HL-60 (cell line): Measurements from ENCODE around the gene IPO13.

Experiments used
- DNase-seq, 2 experiments: peaks; one replicate each; pipeline ENCODE4 v3.0.0-alpha.2; 2010 to 2020; ENCODE audit warnings: low read depth in 1 of 2, low spot score in 1 of 2
- H3K27ac ChIP-seq: fragments of 250-450 bp; sonication (Bioruptor Pico); replicated peaks from 2 replicates; pipeline ENCODE4 v1.5.1; 2020; ENCODE audit warnings: mild to moderate bottlenecking, moderate library complexity
- H3K27me3 ChIP-seq: fragments of 250-450 bp; sonication (Bioruptor Pico); 2 replicates; pipeline ENCODE4 v1.5.1; 2021; ENCODE audit warnings: mild to moderate bottlenecking, moderate library complexity; ENCODE audit not compliant: insufficient read depth, poor library complexity, severe bottlenecking
- H3K4me3 ChIP-seq: replicated peaks from 2 replicates; pipeline ENCODE4 v1.5.1; 2011; ENCODE audit warnings: mild to moderate bottlenecking, control low read depth, low read length; ENCODE audit not compliant: insufficient read depth
- GABPA ChIP-seq: IDR thresholded peaks from 2 replicates; pipeline ENCODE4 v1.6.1; 2012; ENCODE audit warnings: low read depth
- POLR2AphosphoS5 ChIP-seq: IDR thresholded peaks from 2 replicates; pipeline ENCODE4 v1.6.1; 2012; ENCODE audit warnings: low read depth
- REST ChIP-seq: IDR thresholded peaks from 2 replicates; pipeline ENCODE4 v1.6.1; 2012; ENCODE audit warnings: low read depth; ENCODE audit not compliant: insufficient replicate concordance
- SPI1 ChIP-seq: IDR thresholded peaks from 2 replicates; pipeline ENCODE4 v1.6.1; 2012; ENCODE audit warnings: low read depth, mild to moderate bottlenecking, borderline replicate concordance
- long read RNA-seq: library from polyadenylated mRNA; unstranded; transcript quantifications from one replicate; pipeline ENCODE4 v2.0.0, GENCODE V29; 2020
- TF ChIP-seq, protein P1 (sequence below): IDR thresholded peaks from one replicate; pipeline ENCODE4 v1.5.1; 2011; ENCODE audit warnings: low read length, control low read depth, inconsistent platforms; ENCODE audit not compliant: insufficient read depth

IPO13 gene, protein sequence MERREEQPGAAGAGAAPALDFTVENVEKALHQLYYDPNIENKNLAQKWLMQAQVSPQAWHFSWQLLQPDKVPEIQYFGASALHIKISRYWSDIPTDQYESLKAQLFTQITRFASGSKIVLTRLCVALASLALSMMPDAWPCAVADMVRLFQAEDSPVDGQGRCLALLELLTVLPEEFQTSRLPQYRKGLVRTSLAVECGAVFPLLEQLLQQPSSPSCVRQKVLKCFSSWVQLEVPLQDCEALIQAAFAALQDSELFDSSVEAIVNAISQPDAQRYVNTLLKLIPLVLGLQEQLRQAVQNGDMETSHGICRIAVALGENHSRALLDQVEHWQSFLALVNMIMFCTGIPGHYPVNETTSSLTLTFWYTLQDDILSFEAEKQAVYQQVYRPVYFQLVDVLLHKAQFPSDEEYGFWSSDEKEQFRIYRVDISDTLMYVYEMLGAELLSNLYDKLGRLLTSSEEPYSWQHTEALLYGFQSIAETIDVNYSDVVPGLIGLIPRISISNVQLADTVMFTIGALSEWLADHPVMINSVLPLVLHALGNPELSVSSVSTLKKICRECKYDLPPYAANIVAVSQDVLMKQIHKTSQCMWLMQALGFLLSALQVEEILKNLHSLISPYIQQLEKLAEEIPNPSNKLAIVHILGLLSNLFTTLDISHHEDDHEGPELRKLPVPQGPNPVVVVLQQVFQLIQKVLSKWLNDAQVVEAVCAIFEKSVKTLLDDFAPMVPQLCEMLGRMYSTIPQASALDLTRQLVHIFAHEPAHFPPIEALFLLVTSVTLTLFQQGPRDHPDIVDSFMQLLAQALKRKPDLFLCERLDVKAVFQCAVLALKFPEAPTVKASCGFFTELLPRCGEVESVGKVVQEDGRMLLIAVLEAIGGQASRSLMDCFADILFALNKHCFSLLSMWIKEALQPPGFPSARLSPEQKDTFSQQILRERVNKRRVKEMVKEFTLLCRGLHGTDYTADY
- long read RNA-seq, transcript IPO13-202 (20 exons, 3,894 nt) = major isoform, 24 of 41 reads
- long read RNA-seq, partial matches to known transcripts = 10 of 41 reads
- long read RNA-seq, other reads (novel, unspliced or antisense) = 6 of 41 reads

DNA sequence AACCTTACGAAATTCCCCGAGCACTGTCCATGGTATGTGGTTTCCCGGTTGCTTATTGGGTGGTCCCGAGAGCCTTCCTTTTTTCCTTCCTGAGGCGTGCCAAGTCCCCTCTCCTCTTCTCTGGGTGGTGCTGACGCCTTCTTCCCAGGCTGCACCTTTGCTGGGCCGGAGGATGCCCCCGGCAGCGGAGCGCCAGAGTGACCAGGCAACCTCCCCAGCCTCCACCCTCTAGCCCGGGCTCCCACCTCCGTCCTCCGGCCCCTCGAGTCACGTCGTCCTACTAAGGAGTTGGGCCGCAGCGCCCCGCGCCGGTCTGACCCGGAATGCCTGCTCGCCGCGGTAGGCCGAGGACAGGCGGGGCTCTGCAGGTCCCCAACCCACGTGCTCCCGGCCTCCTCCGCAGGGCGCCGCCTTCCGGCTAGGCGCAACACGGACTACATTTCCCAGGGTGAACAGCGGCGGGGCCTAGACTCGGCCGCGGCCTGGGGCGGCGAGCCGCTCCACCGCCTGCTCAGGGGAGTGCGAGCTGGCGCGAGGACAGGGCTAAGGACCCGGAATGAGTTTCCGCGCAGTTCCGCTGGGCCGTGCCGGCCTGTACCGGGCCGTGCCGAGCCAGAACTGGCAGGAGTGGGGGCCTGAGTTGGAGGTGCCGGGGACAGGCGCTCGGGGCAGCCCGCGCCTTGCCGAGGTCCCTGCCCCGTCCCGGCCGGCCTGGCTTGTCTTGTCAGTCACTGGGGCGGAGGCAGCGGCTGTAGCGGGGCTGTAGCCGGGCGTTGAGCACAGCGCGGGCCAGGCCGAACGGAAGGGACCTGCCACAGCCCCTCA lies at the start of gene IPO13:
TSS of gene IPO13 (plus strand) at position 715 of the 825 bp plus-strand sequence. CDS start 651 bp downstream, outside the sequence.
- peak; percentile 96 to 97 for DNase-seq
- Histone ChIP-seq H3K4me3 (peak within 1 kb of the TSS; percentile 72), H3K27me3 (no peaks in the 10 kb centered on the region), H3K27ac (peak within 1 kb of the TSS; percentile 100)
- TF ChIP-seq SPI1 = no peak
- TF ChIP-seq POLR2AphosphoS5 = peak; percentile 42; the same call in 1 of the 2 replicates
- TF ChIP-seq GABPA = peak; percentile 39; the same call in 1 of the 2 replicates
- TF ChIP-seq REST = peak; percentile 95
- TF ChIP-seq, protein P1, sequence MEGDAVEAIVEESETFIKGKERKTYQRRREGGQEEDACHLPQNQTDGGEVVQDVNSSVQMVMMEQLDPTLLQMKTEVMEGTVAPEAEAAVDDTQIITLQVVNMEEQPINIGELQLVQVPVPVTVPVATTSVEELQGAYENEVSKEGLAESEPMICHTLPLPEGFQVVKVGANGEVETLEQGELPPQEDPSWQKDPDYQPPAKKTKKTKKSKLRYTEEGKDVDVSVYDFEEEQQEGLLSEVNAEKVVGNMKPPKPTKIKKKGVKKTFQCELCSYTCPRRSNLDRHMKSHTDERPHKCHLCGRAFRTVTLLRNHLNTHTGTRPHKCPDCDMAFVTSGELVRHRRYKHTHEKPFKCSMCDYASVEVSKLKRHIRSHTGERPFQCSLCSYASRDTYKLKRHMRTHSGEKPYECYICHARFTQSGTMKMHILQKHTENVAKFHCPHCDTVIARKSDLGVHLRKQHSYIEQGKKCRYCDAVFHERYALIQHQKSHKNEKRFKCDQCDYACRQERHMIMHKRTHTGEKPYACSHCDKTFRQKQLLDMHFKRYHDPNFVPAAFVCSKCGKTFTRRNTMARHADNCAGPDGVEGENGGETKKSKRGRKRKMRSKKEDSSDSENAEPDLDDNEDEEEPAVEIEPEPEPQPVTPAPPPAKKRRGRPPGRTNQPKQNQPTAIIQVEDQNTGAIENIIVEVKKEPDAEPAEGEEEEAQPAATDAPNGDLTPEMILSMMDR = peak; percentile 66

DNA sequence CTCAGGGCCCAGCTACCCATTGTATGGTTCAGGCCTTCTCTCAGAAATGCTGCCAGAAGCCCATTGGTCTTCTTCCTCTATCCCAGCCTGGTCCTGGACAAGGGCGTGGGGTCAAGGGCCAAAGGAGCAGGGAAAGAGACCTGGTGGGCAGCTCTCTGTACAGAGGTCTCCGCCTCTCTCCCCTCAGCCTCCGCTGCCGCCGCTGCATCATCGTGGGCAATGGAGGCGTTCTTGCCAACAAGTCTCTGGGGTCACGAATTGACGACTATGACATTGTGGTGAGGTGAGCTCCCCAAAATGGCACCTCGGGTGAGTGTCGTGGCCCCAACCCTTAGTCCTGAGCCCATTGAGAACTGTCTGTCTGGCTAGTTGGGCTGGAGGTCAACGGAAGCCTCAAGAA lies 47.8 kb upstream of the IPO13 start:
- no peaks in the 10 kb centered on the region for H3K27me3 ChIP-seq
- TF ChIP-seq REST = no peak
- no peak for TF ChIP-seq SPI1
- TF ChIP-seq, protein P1 = no peak
- TF ChIP-seq POLR2AphosphoS5 = no peak
- no peak for TF ChIP-seq GABPA
- H3K27ac ChIP-seq = no peak overlapping the region
- DNase-seq = no peak
- H3K4me3 ChIP-seq = no peak overlapping the region

DNA sequence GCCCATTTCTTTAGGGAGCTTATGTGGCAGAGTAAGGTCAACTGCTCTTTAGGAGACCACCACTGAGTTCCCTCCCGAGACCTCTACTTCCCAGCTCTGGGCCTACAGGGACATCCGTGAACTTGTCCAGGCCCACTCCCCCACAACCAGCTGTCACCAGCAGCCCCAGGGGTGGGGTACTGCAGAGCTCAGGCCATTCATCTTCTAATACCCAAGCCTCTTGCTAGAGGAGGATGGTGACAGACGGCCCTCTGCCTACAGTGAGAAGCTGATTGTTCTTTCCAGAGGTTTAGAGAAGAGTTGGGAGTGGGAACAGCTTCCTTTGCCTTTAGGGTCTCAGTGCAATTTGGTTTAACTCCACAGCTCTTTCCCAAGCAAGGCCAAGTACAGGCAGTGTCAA lies 46.4 kb upstream of the IPO13 start:
- TF ChIP-seq SPI1 = no peak
- TF ChIP-seq, protein P1 = no peak
- TF ChIP-seq GABPA = no peak
- TF ChIP-seq REST = no peak
- no peak for TF ChIP-seq POLR2AphosphoS5
- no peaks in the 10 kb centered on the region for H3K27me3 ChIP-seq
- no peak overlapping the region for H3K4me3 ChIP-seq
- H3K27ac ChIP-seq = no peak overlapping the region
- no peak for DNase-seq
